OCI-LY1 (cell line): ENCODE measurements around the gene C3.

Experiments
- H2AFZ ChIP-seq: fragments of 200-600 bp; sonication (generic), shearing (Covaris generic); 2 replicates; pipeline ENCODE4 v1.6.0; 2014; ENCODE audit warnings: antibody characterized with exemption, mild to moderate bottlenecking, low read length
- H3F3A ChIP-seq: fragments of 200-600 bp; sonication (generic), shearing (Covaris generic); 2 replicates; pipeline ENCODE4 v1.6.0; 2014; ENCODE audit warnings: mild to moderate bottlenecking, antibody characterized with exemption, low read length, moderate library complexity; ENCODE audit not compliant: insufficient read depth
- H3K27ac ChIP-seq: fragments of 200-600 bp; sonication (generic); 2 replicates; pipeline ENCODE4 v1.5.1; 2014; ENCODE audit warnings: low read length, mixed run types, mild to moderate bottlenecking, low read depth; ENCODE audit not compliant: poor library complexity, severe bottlenecking
- H3K27me3 ChIP-seq: fragments of 200-600 bp; sonication (generic); 2 replicates; pipeline ENCODE4 v1.6.0; 2014; ENCODE audit warnings: antibody characterized with exemption, mild to moderate bottlenecking, low read length, moderate library complexity; ENCODE audit not compliant: insufficient read depth
- H3K36me3 ChIP-seq: fragments of 200-600 bp; sonication (generic); 2 replicates; pipeline ENCODE4 v1.6.1; 2014; ENCODE audit warnings: mild to moderate bottlenecking, antibody characterized with exemption, low read length, moderate library complexity, mixed read lengths; ENCODE audit not compliant: insufficient read depth
- H3K4me1 ChIP-seq: fragments of 200-600 bp; sonication (generic); 2 replicates; pipeline ENCODE4 v1.5.1; 2014; ENCODE audit warnings: mild to moderate bottlenecking, low read length, moderate library complexity; ENCODE audit not compliant: insufficient read depth, severe bottlenecking
- H3K4me2 ChIP-seq: fragments of 200-600 bp; sonication (generic), shearing (Covaris generic); 2 replicates; pipeline ENCODE4 v1.6.1; 2014; ENCODE audit warnings: low read length
- H3K4me3 ChIP-seq: fragments of 200-600 bp; sonication (generic); 2 replicates; pipeline ENCODE4 v1.5.1; 2014; ENCODE audit warnings: low read length, low read depth, mild to moderate bottlenecking, mixed read lengths; ENCODE audit not compliant: poor library complexity, severe bottlenecking
- H3K79me2 ChIP-seq: fragments of 200-600 bp; shearing (Covaris generic); 2 replicates; pipeline ENCODE4 v1.6.1; 2016; ENCODE audit warnings: mixed run types, low read length, mixed read lengths; ENCODE audit not compliant: insufficient read depth
- H3K9ac ChIP-seq: fragments of 200-600 bp; sonication (generic), shearing (Covaris generic); 2 replicates; pipeline ENCODE4 v1.6.1; 2014; ENCODE audit warnings: mild to moderate bottlenecking, low read length, mixed read lengths
- H3K9me2 ChIP-seq: fragments of 200-600 bp; sonication (generic), shearing (Covaris generic); 2 replicates; pipeline ENCODE4 v1.6.1; 2014; ENCODE audit warnings: low read depth, mild to moderate bottlenecking, low read length, mixed read lengths
- H3K9me3 ChIP-seq: fragments of 200-600 bp; shearing (Covaris generic); 2 replicates; pipeline ENCODE4 v1.6.1; 2014; ENCODE audit warnings: low read length, mixed read lengths
- H4K20me1 ChIP-seq: fragments of 200-600 bp; sonication (generic), shearing (Covaris generic); 2 replicates; pipeline ENCODE4 v1.6.0; 2016; ENCODE audit warnings: mild to moderate bottlenecking, low read length; ENCODE audit not compliant: insufficient read depth
- EZH2 ChIP-seq: fragments of 200-600 bp; sonication (generic), shearing (Covaris generic); IDR thresholded peaks from 2 replicates; pipeline ENCODE4 v1.8.0; 2017; ENCODE audit warnings: borderline replicate concordance, mixed run types, mild to moderate bottlenecking, antibody characterized with exemption, low read length, moderate library complexity, mixed read lengths
- TF ChIP-seq, protein P1 (sequence below): fragments of 200-600 bp; sonication (generic), shearing (Covaris generic); IDR thresholded peaks from 2 replicates; pipeline ENCODE4 v1.5.1; 2017; ENCODE audit warnings: mild to moderate bottlenecking, antibody characterized with exemption, low read length, moderate library complexity, mixed read lengths

The C3 gene

DNA sequence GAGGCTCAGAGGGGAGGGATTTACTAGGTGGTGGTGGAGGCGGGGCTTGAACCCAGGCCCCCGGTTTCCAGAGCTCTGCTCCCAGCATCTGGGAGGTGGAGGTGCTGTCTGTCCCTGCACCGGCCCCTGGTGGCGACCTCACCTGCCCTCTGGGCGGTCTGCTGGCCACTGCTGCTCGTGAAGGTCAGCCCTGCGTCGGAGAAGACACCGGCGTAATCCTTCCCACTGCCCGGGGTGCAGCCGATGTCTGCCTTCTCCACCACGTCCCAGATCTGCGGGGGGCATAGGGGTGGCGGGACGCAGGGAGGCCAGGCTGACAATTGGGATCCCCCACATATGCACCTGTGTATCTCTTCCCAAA is 12.8 kb downstream of the C3 start:
- Histone ChIP-seq H3K79me2 (no peaks in the 10 kb centered on the region), H3K9ac (no peak overlapping the region), H3F3A (no peaks in the 10 kb centered on the region), H3K4me1 (no peaks in the 10 kb centered on the region), H3K9me2 (no peaks in the 10 kb centered on the region), H3K27ac (no peak overlapping the region), H3K36me3 (no peaks in the 10 kb centered on the region), H4K20me1 (no peaks in the 10 kb centered on the region), H3K27me3 (no peaks in the 10 kb centered on the region; the same call in 1 of the 2 replicates), H3K4me3 (no peak overlapping the region), H3K9me3 (no peaks in the 10 kb centered on the region), H2AFZ (no peak overlapping the region), H3K4me2 (no peak overlapping the region)
- TF ChIP-seq, protein P1, sequence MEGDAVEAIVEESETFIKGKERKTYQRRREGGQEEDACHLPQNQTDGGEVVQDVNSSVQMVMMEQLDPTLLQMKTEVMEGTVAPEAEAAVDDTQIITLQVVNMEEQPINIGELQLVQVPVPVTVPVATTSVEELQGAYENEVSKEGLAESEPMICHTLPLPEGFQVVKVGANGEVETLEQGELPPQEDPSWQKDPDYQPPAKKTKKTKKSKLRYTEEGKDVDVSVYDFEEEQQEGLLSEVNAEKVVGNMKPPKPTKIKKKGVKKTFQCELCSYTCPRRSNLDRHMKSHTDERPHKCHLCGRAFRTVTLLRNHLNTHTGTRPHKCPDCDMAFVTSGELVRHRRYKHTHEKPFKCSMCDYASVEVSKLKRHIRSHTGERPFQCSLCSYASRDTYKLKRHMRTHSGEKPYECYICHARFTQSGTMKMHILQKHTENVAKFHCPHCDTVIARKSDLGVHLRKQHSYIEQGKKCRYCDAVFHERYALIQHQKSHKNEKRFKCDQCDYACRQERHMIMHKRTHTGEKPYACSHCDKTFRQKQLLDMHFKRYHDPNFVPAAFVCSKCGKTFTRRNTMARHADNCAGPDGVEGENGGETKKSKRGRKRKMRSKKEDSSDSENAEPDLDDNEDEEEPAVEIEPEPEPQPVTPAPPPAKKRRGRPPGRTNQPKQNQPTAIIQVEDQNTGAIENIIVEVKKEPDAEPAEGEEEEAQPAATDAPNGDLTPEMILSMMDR: no peak
- TF ChIP-seq EZH2: no peak

DNA sequence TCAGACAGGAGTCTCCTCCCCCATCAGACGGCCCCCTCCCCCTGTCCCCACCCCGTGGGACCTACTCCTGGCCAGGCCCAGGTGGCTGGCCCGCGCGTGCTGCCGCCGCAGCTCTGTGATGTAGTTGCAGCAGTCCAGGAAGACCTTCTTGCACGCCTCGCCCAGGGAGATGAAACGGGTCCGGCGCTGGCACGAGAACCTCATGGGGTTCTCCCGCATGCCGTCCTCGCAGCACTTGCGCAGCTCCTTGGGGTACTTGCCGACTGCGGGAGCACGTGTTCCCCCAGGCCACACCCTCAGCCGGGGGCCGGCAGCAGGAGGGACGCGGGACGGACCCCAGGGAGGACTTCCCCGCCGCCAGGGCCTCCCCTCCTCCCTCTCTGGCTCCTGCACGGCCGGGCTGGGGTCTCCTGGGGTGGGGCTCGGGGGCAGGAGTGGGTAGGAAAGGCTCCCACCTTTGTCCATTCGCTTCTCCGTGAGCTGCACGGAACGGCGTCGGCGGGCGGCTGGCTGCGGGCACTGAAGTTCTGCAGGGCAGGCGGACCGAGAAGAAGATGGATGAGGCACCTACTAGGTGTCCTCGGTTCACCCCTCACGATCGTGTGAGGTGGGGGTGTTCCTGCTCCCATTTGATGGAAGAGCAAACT is 13.3 kb downstream of the C3 start:
- Histone ChIP-seq H4K20me1 (no peaks in the 10 kb centered on the region), H3K9me2 (no peaks in the 10 kb centered on the region), H3K4me3 (no peak overlapping the region), H3F3A (no peaks in the 10 kb centered on the region), H3K27me3 (no peaks in the 10 kb centered on the region; the same call in 1 of the 2 replicates), H3K9me3 (no peaks in the 10 kb centered on the region), H3K36me3 (no peaks in the 10 kb centered on the region), H3K27ac (no peak overlapping the region), H2AFZ (no peak overlapping the region), H3K79me2 (no peaks in the 10 kb centered on the region), H3K4me1 (no peaks in the 10 kb centered on the region), H3K4me2 (no peak overlapping the region), H3K9ac (no peak overlapping the region)
- TF ChIP-seq, protein P1: no peak

DNA sequence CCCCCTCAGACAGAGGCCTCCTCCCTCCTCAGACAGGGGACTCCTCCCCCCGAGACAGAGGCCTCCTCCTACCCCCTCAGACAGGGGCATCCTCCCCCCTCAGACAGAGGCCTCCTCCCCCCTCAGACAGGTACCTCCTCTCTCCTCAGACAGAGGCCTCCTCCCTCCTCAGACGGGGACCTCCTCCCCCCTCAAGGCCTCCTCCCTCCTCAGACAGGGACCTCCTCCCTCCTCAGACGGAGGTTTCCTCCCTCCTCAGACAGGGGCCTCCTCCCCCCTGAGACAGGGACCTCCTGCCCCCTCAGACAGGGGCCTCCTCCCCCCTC is 13.9 kb downstream of the C3 start:
- H3K9ac ChIP-seq: no peak overlapping the region
- no peak for TF ChIP-seq EZH2
- TF ChIP-seq, protein P1: no peak
- H3K4me3 ChIP-seq: no peak overlapping the region
- H3K4me2 ChIP-seq: no peak overlapping the region
- H3K27ac ChIP-seq: no peak overlapping the region
- H3K9me2 ChIP-seq: no peaks in the 10 kb centered on the region
- no peaks in the 10 kb centered on the region for H3K4me1 ChIP-seq
- no peaks in the 10 kb centered on the region for H3K9me3 ChIP-seq
- H3F3A ChIP-seq: no peaks in the 10 kb centered on the region
- no peaks in the 10 kb centered on the region for H3K36me3 ChIP-seq
- no peaks in the 10 kb centered on the region for H4K20me1 ChIP-seq
- H2AFZ ChIP-seq: no peak overlapping the region
- no peaks in the 10 kb centered on the region for H3K79me2 ChIP-seq
- H3K27me3 ChIP-seq: peaks cover 4% of the 10 kb centered on the region; the same call in 1 of the 2 replicates
